NT2/D1 (cell line): ENCODE measurements around the gene LSP1.

Source experiments
- SUZ12 ChIP-seq: IDR thresholded peaks from 2 replicates; pipeline ENCODE4 v1.6.1; 2011; ENCODE audit not compliant: insufficient read length, insufficient read depth; ENCODE audit errors: extremely low read depth
- YY1 ChIP-seq: IDR thresholded peaks from 2 replicates; pipeline ENCODE4 v1.6.1; 2011; ENCODE audit not compliant: insufficient read length, insufficient read depth

GRCh38 chr11:1836011-1836945 lies 16.6 kb upstream of the LSP1 start:
- TF ChIP-seq YY1 (no peak), SUZ12 (no peak)
